GM12874 (cell line): ENCODE data around the gene SEMA4D.

Experiments
- CTCF ChIP-seq: IDR thresholded peaks from 2 replicates; pipeline ENCODE4 v1.5.1; 2011; ENCODE audit warnings: low read depth, mild to moderate bottlenecking, control low read depth, low read length, moderate library complexity; ENCODE audit not compliant: insufficient read depth

SEMA4D gene

GRCh38 chr9:89449261-89449671 lies 48.6 kb downstream of the SEMA4D start:
- TF ChIP-seq CTCF = no peak

- no peak for TF ChIP-seq CTCF
Observed at GRCh38 chr9:89448821-89449220, 49.1 kb downstream of the SEMA4D start.

GRCh38 chr9:89448381-89448780 lies 49.5 kb downstream of the SEMA4D start:
- no peak for TF ChIP-seq CTCF

- TF ChIP-seq CTCF = no peak
Observed at GRCh38 chr9:89447416-89447815, 50.5 kb downstream of the SEMA4D start.

- no peak for TF ChIP-seq CTCF
Observed at GRCh38 chr9:89446961-89447310, 51.0 kb downstream of the SEMA4D start.

GRCh38 chr9:89446261-89446960 lies 51.5 kb downstream of the SEMA4D start:
- TF ChIP-seq CTCF = no peak

GRCh38 chr9:89445801-89446251 lies 52.1 kb downstream of the SEMA4D start:
- no peak for TF ChIP-seq CTCF
